NCI-H187 (cell line): Measurements from ENCODE around the gene PLAAT5.
"Not testable (repeated sequence)": the region's sequence is repeated elsewhere in the genome, so short reads cannot be mapped to it uniquely, and the experiment has no call there.

Experiments used
- DNase-seq, 2 experiments: peaks; one replicate each; lab custom pipeline; 2025; lab: John Stamatoyannopoulos, UW

PLAAT5 gene

GRCh38 chr11:63480039-63480438, 10.9 kb downstream of the PLAAT5 start:
- no peak for DNase-seq

- peak in 1 of 2 experiments; percentile 17 for DNase-seq
Observed at GRCh38 chr11:63478896-63479295, 12.1 kb downstream of the PLAAT5 start.

- DNase-seq: no peak
Observed at GRCh38 chr11:63476618-63477017, 14.3 kb downstream of the PLAAT5 start.

GRCh38 chr11:63472372-63472771, 18.6 kb downstream of the PLAAT5 start:
- DNase-seq: no peak

- no peak for DNase-seq
Observed at GRCh38 chr11:63470311-63470710, 20.7 kb downstream of the PLAAT5 start.

- no peak for DNase-seq
Observed at GRCh38 chr11:63462137-63462536, 28.8 kb downstream of the PLAAT5 start.

- DNase-seq: no peak
Observed at GRCh38 chr11:63459586-63459985, 31.4 kb downstream of the PLAAT5 start.

GRCh38 chr11:63448646-63449045, 42.3 kb downstream of the PLAAT5 start:
- no peak for DNase-seq

- no peak for DNase-seq
Observed at GRCh38 chr11:63445720-63446119, 45.2 kb downstream of the PLAAT5 start.

- no peak for DNase-seq
Observed at GRCh38 chr11:63445118-63445517, 45.8 kb downstream of the PLAAT5 start.

- DNase-seq: no peak
Observed at GRCh38 chr11:63444160-63444559, 46.8 kb downstream of the PLAAT5 start.

GRCh38 chr11:63443714-63444113, 47.3 kb downstream of the PLAAT5 start:
- no peak for DNase-seq

GRCh38 chr11:63435831-63436230, 55.1 kb downstream of the PLAAT5 start:
- DNase-seq: not testable (repeated sequence)

GRCh38 chr11:63435351-63435750, 55.6 kb downstream of the PLAAT5 start:
- not testable (repeated sequence) for DNase-seq

- not testable (repeated sequence) for DNase-seq
Observed at GRCh38 chr11:63430731-63431130, 60.2 kb downstream of the PLAAT5 start.

- no peak for DNase-seq
Observed at GRCh38 chr11:63427971-63428508, 62.9 kb downstream of the PLAAT5 start.

- DNase-seq: no peak
Observed at GRCh38 chr11:63417174-63417852, 73.7 kb downstream of the PLAAT5 start.
